ENCODE results near the gene ST6GAL1. TPM values are rescaled to one million over a fixed set of nuclear protein-coding genes. Genes with fewer than 3 reads are reported as not detected.

The ST6GAL1 gene
- total RNA-seq, 1 experiment from 2014 or later, result 3.3 TPM

DNA sequence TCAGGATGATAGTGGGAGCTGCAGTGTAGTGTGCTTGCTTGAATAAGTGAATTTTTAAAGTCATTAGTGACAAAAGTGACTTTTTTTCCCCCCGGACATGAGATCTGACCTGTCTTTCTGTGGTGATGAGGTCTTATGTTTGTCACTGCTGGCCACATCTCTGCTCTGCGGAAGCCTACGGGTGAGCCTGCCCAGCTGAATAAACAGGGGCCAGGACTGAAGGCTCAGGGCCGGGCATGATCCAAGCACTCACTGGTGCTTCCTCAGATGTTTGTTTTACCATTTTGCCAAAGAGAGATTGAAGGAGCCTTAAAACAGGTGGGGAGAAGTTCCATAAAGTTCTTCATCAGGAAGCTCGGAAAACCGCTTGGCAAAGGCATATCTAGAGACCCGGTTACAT lies 174.0 kb downstream of the ST6GAL1 start:
- Histone ChIP-seq H3K36me3 (ENCODE audit: control insufficient read depth, insufficient read depth, low read length) (no peaks in the 10 kb centered on the region), H3K9me3 (ENCODE audit: control insufficient read depth, insufficient read depth, low read depth, low read length) (no peaks in the 10 kb centered on the region), H3K4me3 (ENCODE audit: low read depth in 2 of 2, low read length in 2 of 2) (no peak overlapping the region), H3K4me1 (ENCODE audit: control insufficient read depth, insufficient read depth, low read length) (no peaks in the 10 kb centered on the region), H3K27ac (ENCODE audit: low read length) (no peak overlapping the region), H3K27me3 (ENCODE audit: control insufficient read depth, insufficient read depth, low read length) (no peaks in the 10 kb centered on the region)
- TF ChIP-seq TCF7L2 (IDR thresholded peaks at IDR 0.05; ENCODE audit: low read depth, low read length), result no peak
- TF ChIP-seq, protein P1, sequence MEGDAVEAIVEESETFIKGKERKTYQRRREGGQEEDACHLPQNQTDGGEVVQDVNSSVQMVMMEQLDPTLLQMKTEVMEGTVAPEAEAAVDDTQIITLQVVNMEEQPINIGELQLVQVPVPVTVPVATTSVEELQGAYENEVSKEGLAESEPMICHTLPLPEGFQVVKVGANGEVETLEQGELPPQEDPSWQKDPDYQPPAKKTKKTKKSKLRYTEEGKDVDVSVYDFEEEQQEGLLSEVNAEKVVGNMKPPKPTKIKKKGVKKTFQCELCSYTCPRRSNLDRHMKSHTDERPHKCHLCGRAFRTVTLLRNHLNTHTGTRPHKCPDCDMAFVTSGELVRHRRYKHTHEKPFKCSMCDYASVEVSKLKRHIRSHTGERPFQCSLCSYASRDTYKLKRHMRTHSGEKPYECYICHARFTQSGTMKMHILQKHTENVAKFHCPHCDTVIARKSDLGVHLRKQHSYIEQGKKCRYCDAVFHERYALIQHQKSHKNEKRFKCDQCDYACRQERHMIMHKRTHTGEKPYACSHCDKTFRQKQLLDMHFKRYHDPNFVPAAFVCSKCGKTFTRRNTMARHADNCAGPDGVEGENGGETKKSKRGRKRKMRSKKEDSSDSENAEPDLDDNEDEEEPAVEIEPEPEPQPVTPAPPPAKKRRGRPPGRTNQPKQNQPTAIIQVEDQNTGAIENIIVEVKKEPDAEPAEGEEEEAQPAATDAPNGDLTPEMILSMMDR (IDR thresholded peaks at IDR 0.05), result no peak
- TF ChIP-seq, protein P2, sequence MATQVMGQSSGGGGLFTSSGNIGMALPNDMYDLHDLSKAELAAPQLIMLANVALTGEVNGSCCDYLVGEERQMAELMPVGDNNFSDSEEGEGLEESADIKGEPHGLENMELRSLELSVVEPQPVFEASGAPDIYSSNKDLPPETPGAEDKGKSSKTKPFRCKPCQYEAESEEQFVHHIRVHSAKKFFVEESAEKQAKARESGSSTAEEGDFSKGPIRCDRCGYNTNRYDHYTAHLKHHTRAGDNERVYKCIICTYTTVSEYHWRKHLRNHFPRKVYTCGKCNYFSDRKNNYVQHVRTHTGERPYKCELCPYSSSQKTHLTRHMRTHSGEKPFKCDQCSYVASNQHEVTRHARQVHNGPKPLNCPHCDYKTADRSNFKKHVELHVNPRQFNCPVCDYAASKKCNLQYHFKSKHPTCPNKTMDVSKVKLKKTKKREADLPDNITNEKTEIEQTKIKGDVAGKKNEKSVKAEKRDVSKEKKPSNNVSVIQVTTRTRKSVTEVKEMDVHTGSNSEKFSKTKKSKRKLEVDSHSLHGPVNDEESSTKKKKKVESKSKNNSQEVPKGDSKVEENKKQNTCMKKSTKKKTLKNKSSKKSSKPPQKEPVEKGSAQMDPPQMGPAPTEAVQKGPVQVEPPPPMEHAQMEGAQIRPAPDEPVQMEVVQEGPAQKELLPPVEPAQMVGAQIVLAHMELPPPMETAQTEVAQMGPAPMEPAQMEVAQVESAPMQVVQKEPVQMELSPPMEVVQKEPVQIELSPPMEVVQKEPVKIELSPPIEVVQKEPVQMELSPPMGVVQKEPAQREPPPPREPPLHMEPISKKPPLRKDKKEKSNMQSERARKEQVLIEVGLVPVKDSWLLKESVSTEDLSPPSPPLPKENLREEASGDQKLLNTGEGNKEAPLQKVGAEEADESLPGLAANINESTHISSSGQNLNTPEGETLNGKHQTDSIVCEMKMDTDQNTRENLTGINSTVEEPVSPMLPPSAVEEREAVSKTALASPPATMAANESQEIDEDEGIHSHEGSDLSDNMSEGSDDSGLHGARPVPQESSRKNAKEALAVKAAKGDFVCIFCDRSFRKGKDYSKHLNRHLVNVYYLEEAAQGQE (IDR thresholded peaks at IDR 0.05; ENCODE audit: insufficient read depth in 1 of 2, low read depth in 2 of 2, low read length in 1 of 2), result no peak
- no peak for TF ChIP-seq POLR2AphosphoS5 (IDR thresholded peaks at IDR 0.05; ENCODE audit: low read depth, low read length)
- no TSS peak for BruUV-seq (replicated peaks)
- no peak for DNase-seq (ENCODE audit: low read depth, low spot score)
- ChIA-PET CTCF (no interaction called here), POLR2A (no interaction called here)
- ATAC-seq, result no peak
- intact Hi-C loops (cut with micrococcal nuclease; ENCODE audit: unreplicated experiment) (no loop called here), in situ Hi-C loops (cut with HindIII; ENCODE audit: low pct_unique_long_range_greater_than_20kb, low sequenced_read_pairs) (no loop called here)

- no peaks in the 10 kb centered on the region for H3K4me1 ChIP-seq (ENCODE audit: control insufficient read depth, insufficient read depth, low read length)
Measured at GRCh38 chr3:187104933-187105332, 174.6 kb downstream of the ST6GAL1 start.

More at GRCh38 chr3:187104933-187105332, 174.6 kb downstream of the ST6GAL1 start:
- H3K36me3 ChIP-seq (ENCODE audit: control insufficient read depth, insufficient read depth, low read length), result no peaks in the 10 kb centered on the region
- in situ Hi-C loops (cut with HindIII; ENCODE audit: low pct_unique_long_range_greater_than_20kb, low sequenced_read_pairs) (no loop called here), intact Hi-C loops (cut with micrococcal nuclease; ENCODE audit: unreplicated experiment) (no loop called here)
- H3K9me3 ChIP-seq (ENCODE audit: control insufficient read depth, insufficient read depth, low read depth, low read length), result no peaks in the 10 kb centered on the region
- BruUV-seq (replicated peaks), result no TSS peak
- TF ChIP-seq, protein P2 (IDR thresholded peaks at IDR 0.05; ENCODE audit: insufficient read depth in 1 of 2, low read depth in 2 of 2, low read length in 1 of 2), result no peak
- TF ChIP-seq SIN3A (IDR thresholded peaks at IDR 0.05; ENCODE audit: borderline replicate concordance, insufficient read depth, low read depth, low read length) (no peak), POLR2AphosphoS5 (IDR thresholded peaks at IDR 0.05; ENCODE audit: low read depth, low read length) (no peak)
- TF ChIP-seq, protein P1 (IDR thresholded peaks at IDR 0.05), result no peak
- no peak overlapping the region for H3K27ac ChIP-seq (ENCODE audit: low read length)
- DNase-seq (ENCODE audit: low read depth, low spot score) (no peak), ATAC-seq (no peak)
- H3K4me3 ChIP-seq (ENCODE audit: low read depth in 2 of 2, low read length in 2 of 2), result no peak overlapping the region
- no peaks in the 10 kb centered on the region for H3K27me3 ChIP-seq (ENCODE audit: control insufficient read depth, insufficient read depth, low read length)
- ChIA-PET CTCF (no interaction called here), POLR2A (no interaction called here)
